ENCODE results near the gene RXRA.
"Not testable (repeated sequence)": the region's sequence is repeated elsewhere in the genome, so short reads cannot be mapped to it uniquely, and the experiment has no call there.

The RXRA gene

DNA sequence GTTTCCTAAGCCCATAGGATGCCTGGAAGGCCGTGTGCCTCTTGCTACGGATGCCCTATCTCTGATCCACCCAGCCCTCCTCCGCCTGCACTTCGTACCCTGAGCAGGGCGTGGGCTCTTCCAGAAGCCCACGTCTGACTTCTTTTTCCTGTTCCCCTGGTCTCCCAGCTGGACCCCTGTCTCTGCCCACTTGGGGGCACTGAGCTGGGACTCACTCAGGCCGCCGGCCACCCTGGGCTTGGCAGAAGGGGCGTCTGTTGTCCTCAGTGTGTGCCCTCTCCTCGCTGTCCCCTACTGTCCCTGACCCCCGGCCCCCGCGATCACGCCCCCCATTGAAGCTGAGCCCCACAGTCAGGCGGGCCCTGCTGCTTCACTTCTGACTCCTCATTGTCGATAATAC is 22.0 kb upstream of the RXRA start:
- no peak for TF ChIP-seq CTCF (conservative IDR thresholded peaks at IDR 0.05; ENCODE audit: control insufficient read depth, insufficient read depth, low read depth, low read length)
- H3K4me3 ChIP-seq (ENCODE audit: control insufficient read depth, low read depth, low read length) = no peak overlapping the region
- DNase-seq (ENCODE audit: low read depth) = no peak

GRCh38 chr9:134304690-134305089 is 21.6 kb upstream of the RXRA start:
- no peak overlapping the region for H3K4me3 ChIP-seq (ENCODE audit: control insufficient read depth, low read depth, low read length)
- no peak for TF ChIP-seq CTCF (conservative IDR thresholded peaks at IDR 0.05; ENCODE audit: control insufficient read depth, insufficient read depth, low read depth, low read length)
- no peak for DNase-seq (ENCODE audit: low read depth)

DNA sequence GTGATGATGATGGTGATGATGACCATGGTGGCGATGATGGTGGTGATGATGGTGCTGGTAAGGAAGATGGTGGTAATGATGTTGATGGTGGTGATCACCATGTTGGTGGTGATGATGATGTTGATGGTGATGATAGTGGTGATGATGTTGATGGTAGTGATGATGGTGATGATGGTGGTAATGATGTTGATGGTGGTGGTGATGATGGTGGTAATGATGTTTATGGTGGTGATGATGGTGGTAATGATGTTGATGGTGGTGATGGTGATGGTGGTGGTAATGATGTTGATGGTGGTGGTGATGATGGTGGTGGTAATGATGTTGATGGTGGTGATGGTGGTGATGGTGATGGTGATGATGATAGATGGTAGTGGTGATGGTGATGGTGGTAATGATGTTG is 20.7 kb upstream of the RXRA start:
- H3K4me3 ChIP-seq (ENCODE audit: control insufficient read depth, low read depth, low read length) = no peak overlapping the region
- TF ChIP-seq CTCF (conservative IDR thresholded peaks at IDR 0.05; ENCODE audit: control insufficient read depth, insufficient read depth, low read depth, low read length) = no peak
- no peak for DNase-seq (ENCODE audit: low read depth)

DNA sequence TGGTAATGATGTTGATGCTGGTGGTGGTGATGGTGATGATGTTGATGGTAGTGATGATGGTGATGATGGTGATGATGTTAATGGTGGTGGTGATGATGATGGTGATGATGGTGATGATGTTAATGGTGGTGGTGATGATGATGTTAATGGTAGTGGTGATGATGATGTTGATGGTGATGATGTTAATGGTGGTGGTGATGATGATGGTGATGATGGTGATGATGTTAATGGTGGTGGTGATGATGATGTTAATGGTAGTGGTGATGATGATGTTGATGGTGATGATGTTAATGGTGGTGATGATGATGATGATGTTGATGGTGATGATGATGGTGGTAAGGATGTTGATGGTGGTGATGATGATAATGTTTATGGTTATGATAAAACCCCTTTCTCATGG is 20.2 kb upstream of the RXRA start:
- H3K4me3 ChIP-seq (ENCODE audit: control insufficient read depth, low read depth, low read length); DNase-seq (ENCODE audit: low read depth): not testable (repeated sequence)

DNA sequence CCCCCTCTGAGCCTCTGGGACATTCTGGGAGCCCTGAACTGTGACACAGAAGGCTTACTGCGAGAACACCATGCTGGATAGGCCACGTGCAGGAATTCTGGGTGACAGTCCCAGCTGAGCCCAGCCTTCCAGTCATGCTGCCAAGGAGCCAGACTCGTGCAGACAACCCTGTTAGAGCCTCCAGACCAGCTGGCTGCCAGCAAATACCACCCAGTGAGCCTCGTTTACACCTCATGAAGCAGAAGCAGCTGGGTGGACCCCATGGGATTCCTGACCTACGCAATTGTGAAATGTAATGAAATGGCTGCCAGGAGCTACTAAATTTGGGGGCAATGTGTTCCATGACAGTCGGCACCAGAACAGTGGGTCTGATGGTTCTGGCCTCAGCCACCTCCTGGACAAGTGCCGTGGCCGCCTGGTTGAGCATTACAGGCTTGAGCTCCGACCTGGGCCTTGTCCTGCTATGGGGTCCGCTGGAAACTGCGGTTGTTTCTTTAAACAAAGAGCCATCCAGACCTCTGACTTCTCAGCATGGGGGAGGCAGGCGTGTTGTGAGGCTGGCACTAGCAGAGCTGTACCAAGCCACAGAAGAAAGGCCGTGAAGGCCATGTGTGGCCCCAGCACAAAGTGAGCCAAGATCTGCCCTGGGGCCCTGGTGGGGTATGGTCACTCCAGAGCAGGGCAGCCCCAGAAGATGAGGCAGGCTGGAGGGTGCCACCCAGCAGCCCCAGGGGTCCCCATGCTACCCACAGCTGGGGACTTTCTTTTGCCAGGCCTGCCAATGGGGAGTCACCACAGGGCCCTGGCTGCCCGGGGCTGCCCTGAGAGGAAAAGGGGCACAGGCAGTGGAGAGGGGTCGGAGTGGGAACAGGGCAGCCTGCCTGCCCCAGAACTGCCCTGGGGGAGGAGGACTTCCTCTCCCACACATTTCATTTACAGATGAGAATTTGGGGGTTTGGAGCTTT is 19.3 kb upstream of the RXRA start:
- no peak for DNase-seq (ENCODE audit: low read depth)
- H3K4me3 ChIP-seq (ENCODE audit: control insufficient read depth, low read depth, low read length) = no peak overlapping the region
- TF ChIP-seq CTCF (conservative IDR thresholded peaks at IDR 0.05; ENCODE audit: control insufficient read depth, insufficient read depth, low read depth, low read length) = no peak

DNA sequence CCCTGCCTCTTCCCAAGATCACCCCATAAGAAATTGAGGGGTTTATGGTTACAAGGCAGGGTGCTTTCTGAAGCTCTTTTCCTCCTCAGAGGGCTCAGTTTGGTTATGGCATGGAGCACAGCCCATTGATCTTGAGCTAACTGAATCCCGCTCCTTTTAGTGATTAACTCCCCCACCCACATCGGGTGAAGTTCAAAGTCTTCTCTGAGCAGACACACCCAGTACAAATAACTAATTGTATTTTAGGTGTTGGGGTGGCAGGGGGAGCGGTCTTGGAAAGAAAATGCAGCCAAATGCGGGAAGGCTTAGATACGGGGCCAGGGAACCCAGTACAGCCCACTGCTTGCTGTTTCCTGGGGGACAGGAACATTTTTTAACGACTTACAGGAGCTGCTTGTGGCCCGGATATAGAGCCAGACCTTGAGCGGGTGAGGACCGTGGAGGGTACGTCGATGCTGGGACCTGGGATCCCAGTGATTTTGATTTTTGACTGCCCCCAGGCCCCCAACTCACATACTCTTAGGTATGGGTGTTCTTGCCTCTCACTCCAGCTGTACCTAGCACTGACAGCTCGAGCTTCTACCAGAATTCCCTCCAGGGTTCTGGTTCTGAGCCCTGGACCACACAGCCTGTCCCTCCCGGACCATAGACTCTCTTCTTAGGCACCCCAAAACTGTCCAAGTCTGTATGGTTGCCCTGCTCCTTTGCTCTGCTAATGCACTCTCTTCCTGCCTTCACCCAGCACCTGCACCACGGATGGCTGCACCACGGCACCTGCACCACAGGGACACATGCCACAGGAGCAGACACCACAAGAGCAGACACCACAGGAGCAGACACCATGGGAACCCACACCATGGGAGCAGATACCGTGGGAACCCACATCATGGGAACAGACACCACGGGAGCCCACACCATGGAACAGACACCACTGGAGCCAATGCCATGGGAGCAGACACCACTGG is 18.3 kb upstream of the RXRA start:
- no peak overlapping the region for H3K4me3 ChIP-seq (ENCODE audit: control insufficient read depth, low read depth, low read length)
- DNase-seq (ENCODE audit: low read depth) = no peak
- no peak for TF ChIP-seq CTCF (conservative IDR thresholded peaks at IDR 0.05; ENCODE audit: control insufficient read depth, insufficient read depth, low read depth, low read length)

GRCh38 chr9:134308639-134309220 is 17.5 kb upstream of the RXRA start:
- H3K4me3 ChIP-seq (ENCODE audit: control insufficient read depth, low read depth, low read length); DNase-seq (ENCODE audit: low read depth): not testable (repeated sequence)
